Transverse colon (tissue), 4 donors: ENCODE data around the gene GSC. TPM values are rescaled to one million over a fixed set of nuclear protein-coding genes. Genes with fewer than 3 reads are reported as not detected.
A peak's percentile ranks its signal among the peaks of the same experiment; 100 is the strongest.

ENCODE experiments used
- DNase-seq: peaks from one replicate; pipeline ENCODE4 v3.0.0-alpha.2; 2019
- H3K27ac ChIP-seq, 4 donors: fragments of 200-600 bp; sonication (generic); 2 replicates each; pipeline ENCODE4 v1.5.1; 2016 to 2018; ENCODE audit warnings: inconsistent platforms in 4 of 4
- H3K27me3 ChIP-seq: fragments of 200-600 bp; sonication (generic); 2 replicates; pipeline ENCODE4 v1.5.1; 2017; ENCODE audit warnings: inconsistent platforms
- H3K36me3 ChIP-seq, 4 donors: fragments of 200-600 bp; sonication (generic); 2 replicates each; pipeline ENCODE4 v1.5.1; 2017 to 2019; ENCODE audit warnings: inconsistent platforms in 4 of 4
- H3K4me1 ChIP-seq, 4 donors: fragments of 200-600 bp; sonication (generic); 2 replicates each; pipeline ENCODE4 v1.5.1; 2017 to 2020; ENCODE audit warnings: inconsistent platforms in 4 of 4
- H3K4me3 ChIP-seq, 4 donors: fragments of 200-600 bp; sonication (generic); 1 replicate in 1 of 4; 2 replicates in 3 of 4; pipeline versions ENCODE4 v1.5.1 to v1.6.1; 2017 to 2019; ENCODE audit warnings: inconsistent platforms in 4 of 4
- H3K9me3 ChIP-seq, 2 donors: fragments of 200-600 bp; sonication (generic); 2 replicates each; pipeline ENCODE4 v1.5.1; 2017 to 2019; ENCODE audit warnings: inconsistent platforms in 2 of 2
- CTCF ChIP-seq, 5 experiments: fragments of 200-600 bp in 3 of 5; fragments of 450-650 bp in 2 of 5; sonication (generic) in 3 of 5; IDR thresholded peaks; 1 replicate in 2 of 5; 2 replicates in 3 of 5; pipeline ENCODE4 v1.5.1; 2016 to 2017; ENCODE audit warnings: antibody characterized with exemption in 5 of 5, inconsistent platforms in 3 of 5, mild to moderate bottlenecking in 2 of 5, moderate library complexity in 1 of 5
- EP300 ChIP-seq: sonication (generic); formaldehyde crosslinking; IDR thresholded peaks from one replicate; pipeline ENCODE4 v1.6.1; 2017; ENCODE audit warnings: antibody characterized with exemption, low read depth
- POLR2A ChIP-seq: fragments of 450-650 bp; IDR thresholded peaks from one replicate; pipeline ENCODE4 v1.6.1; 2016; ENCODE audit warnings: antibody characterized with exemption, mild to moderate bottlenecking, moderate library complexity
- POLR2AphosphoS5 ChIP-seq, 3 donors: sonication (generic); formaldehyde crosslinking; IDR thresholded peaks; one replicate each; pipeline ENCODE4 v1.6.1; 2016; ENCODE audit warnings: antibody characterized with exemption in 3 of 3
- WGBS, 2 donors: methylation state at CpG; one replicate each; pipeline ENCODE4 v1.1.5; 2018; ENCODE audit warnings: low coverage in 1 of 2; 5-methylcytosine and 5-hydroxymethylcytosine counted together
- in situ Hi-C, 4 donors: fragments of 200-750 bp; cut with MboI; loops; one replicate each; pipeline versions ENCODE4 v1.15.0 to v1.15.1; 2017; ENCODE audit warnings: low sequenced_read_pairs in 3 of 4, low pct_ligation_motif_present in 1 of 4, low pct_unique_long_range_greater_than_20kb in 1 of 4
- intact Hi-C: fragments of 100-400 bp; cut with DNase I; formaldehyde crosslinking; loops from one replicate; pipeline ENCODE4 v1.15.1; 2023; ENCODE audit warnings: low total_unique reads
- total RNA-seq, 4 donors: library from RNA; depleted of rRNA; stranded (reverse); fragments of >200 nt; gene quantifications; one replicate each; pipeline ENCODE4 v1.1.0, GENCODE V29; 2016

Gene GSC
- under 1 TPM in 1 of 4 donors, not detected in 3; 0.32 TPM for total RNA-seq

GRCh38 chr14:94769391-94770250 is at the start of gene GSC:
Gene GSC (minus strand): TSS chr14:94770113. CDS start chr14:94770015, 98 bp downstream.
- no peak within 1 kb of the TSS for H3K27ac ChIP-seq
- WGBS, 2 donors: 2% methylated on average over 51 of the region's 96 CpGs; no CpG with 5 or more reads in 1 of the 2 donors
- H3K4me3 ChIP-seq: peak within 1 kb of the TSS; percentile 9 to 57 (median 30)

DNA sequence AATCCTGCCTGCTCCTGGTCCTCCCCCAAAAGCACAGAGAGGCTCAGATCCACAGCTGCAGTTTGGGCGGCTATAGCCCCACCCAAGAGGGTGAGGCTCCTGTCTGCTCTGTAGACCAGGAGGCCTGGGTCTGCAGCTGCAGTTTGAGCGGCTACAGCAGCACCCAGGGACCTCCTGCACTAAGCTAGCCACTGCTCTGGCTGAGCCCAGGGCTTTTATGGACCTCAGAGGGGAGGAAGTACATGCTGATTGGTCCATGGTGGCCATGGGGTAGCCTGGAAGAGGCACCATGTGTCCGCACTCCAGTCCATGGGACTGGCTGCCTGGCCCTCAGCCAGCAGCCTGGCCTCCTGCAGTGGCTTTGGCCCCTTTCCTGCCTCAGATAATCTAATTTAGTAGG is 49.6 kb upstream of the GSC start:
- intact Hi-C loops (no loop called here), in situ Hi-C loops (no loop called here)
- no peaks in the 10 kb centered on the region for H3K9me3 ChIP-seq
- H3K27ac ChIP-seq: no peak overlapping the region
- TF ChIP-seq POLR2A: no peak
- H3K4me1 ChIP-seq: no peaks in the 10 kb centered on the region
- DNase-seq: no peak
- no peak overlapping the region for H3K4me3 ChIP-seq
- WGBS, 2 donors: 43% methylated on average over 3 of the region's 3 CpGs; no CpG with 5 or more reads in 1 of the 2 donors
- no peaks in the 10 kb centered on the region for H3K36me3 ChIP-seq
- no peaks in the 10 kb centered on the region for H3K27me3 ChIP-seq

More at GRCh38 chr14:94769391-94770250, at the start of gene GSC:
- Histone ChIP-seq H3K36me3 (no peaks in the 10 kb centered on the region), H3K9me3 (no peaks in the 10 kb centered on the region), H3K27me3 (peaks cover 100% of the 10 kb centered on the region), H3K4me1 (peaks cover 9 to 25% (median 21%) of the 10 kb centered on the region in 4 donors)
- intact Hi-C loops: no loop called here
- peak; percentile 17 for DNase-seq
- in situ Hi-C loops: no loop called here
- no peak for TF ChIP-seq EP300
- TF ChIP-seq POLR2A: no peak
- TF ChIP-seq POLR2AphosphoS5 (IDR thresholded peaks at IDR 0.05): no peak
- no peak for TF ChIP-seq CTCF (IDR thresholded peaks at IDR 0.05)

- Histone ChIP-seq H3K9me3 (no peaks in the 10 kb centered on the region), H3K36me3 (no peaks in the 10 kb centered on the region), H3K27ac (no peak overlapping the region), H3K4me1 (no peaks in the 10 kb centered on the region), H3K27me3 (no peaks in the 10 kb centered on the region), H3K4me3 (no peak overlapping the region)
- peak in 3 of 5 experiments; percentile 9 to 14 (median 13) for TF ChIP-seq CTCF (IDR thresholded peaks at IDR 0.05)
- no peak for TF ChIP-seq POLR2A
- in situ Hi-C loops (no loop called here), intact Hi-C loops (no loop called here)
- 35 to 54% methylated on average over 5 to 6 of the region's 6 CpGs for WGBS, 2 donors
- DNase-seq: no peak
These were observed 46.2 kb upstream of the GSC start for GRCh38 chr14:94816113-94816512.

- 20 to 31% methylated on average over 2 to 5 of the region's 5 CpGs for WGBS, 2 donors
- TF ChIP-seq POLR2AphosphoS5 (IDR thresholded peaks at IDR 0.05) (no peak), POLR2A (no peak), EP300 (no peak), CTCF (IDR thresholded peaks at IDR 0.05) (no peak)
- H3K4me1 ChIP-seq: no peaks in the 10 kb centered on the region
- no peaks in the 10 kb centered on the region for H3K27me3 ChIP-seq
- peak; percentile 29 for DNase-seq
- no peaks in the 10 kb centered on the region for H3K9me3 ChIP-seq
- intact Hi-C loops: no loop called here
- in situ Hi-C loops: no loop called here
- no peak overlapping the region for H3K4me3 ChIP-seq
- H3K27ac ChIP-seq: peak overlapping the region in 1 of 4 donors; percentile 53
- H3K36me3 ChIP-seq: no peaks in the 10 kb centered on the region
These were observed 35.9 kb upstream of the GSC start for GRCh38 chr14:94805680-94806288.
